Measurements from ENCODE around the gene CAPRIN2. TPM values are rescaled to one million over a fixed set of nuclear protein-coding genes. Genes with fewer than 3 reads are reported as not detected.

The CAPRIN2 gene
- polyA plus RNA-seq, 6 donors from 2014 or later, result 5.1 to 12.8 (median 10.1) TPM; not detected in 1

DNA sequence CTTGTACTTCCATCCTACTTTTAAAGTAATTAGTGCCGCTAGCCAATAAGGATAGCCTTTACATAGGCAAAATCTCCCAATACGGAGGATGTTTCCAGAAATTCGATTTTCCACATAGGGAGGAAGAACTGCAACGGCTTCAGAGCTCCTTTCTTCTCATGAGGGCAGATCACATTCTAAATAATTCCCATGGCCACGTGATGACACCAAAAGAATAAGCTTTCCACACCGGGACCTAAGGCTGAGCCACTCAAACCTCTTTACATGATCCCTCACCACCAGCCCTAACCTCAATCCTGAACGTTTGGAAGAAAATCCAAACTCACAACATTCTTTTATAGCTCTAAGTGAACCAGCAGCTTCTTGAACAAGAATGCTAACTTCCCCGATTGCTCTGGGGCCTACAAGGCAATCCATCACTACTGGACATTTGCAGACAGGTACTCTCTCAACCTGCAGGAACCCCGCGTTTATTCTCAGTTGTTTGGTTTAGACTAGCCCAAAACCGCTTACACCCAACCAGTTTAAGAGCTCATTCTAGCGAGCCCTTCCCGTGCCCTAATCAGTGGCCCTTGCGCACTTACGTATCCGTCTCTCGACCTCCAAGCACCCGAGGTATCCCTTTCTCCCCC lies 884 bp downstream of the CAPRIN2 start:
- H3K4me1 Mint-ChIP-seq, result peaks cover 24 to 43% (median 28%) of the 10 kb centered on the region in 3 donors
- H3K9me3 Mint-ChIP-seq, result no peaks in the 10 kb centered on the region
- peak overlapping the region; percentile 91 to 97 (median 94) for H3K4me3 Mint-ChIP-seq
- H3K36me3 Mint-ChIP-seq, result peaks cover 0 to 12% of the 10 kb centered on the region in 2 donors
- ATAC-seq (ENCODE audit: low read depth in 2 of 2) (no peak), DNase-seq (no peak)
- H3K27me3 Mint-ChIP-seq, result no peaks in the 10 kb centered on the region
- H3K27ac Mint-ChIP-seq, result peak overlapping the region; percentile 56 to 98 (median 90)

DNA sequence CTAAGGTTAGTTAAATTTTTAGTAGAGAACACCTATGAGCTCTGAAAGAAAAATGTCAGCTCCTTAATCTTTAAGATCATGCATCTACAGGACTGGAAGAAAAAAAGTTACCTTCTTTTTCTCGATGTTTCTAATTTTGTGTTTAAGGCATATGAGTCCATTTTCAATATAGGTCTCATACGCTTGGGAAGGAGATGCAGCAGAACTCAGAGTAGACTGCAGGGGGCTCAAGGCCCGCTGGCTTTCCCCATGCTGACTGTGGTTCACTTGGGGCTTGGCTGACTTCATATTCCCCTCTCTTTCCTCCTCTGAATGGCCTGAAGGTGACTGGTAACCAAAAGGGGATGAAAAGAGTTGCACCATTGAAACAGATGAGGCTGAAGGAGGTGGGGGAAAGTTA lies 1.5 kb downstream of the CAPRIN2 start:
- H3K9me3 Mint-ChIP-seq, result no peaks in the 10 kb centered on the region
- no peak for ATAC-seq (ENCODE audit: low read depth in 2 of 2)
- H3K27me3 Mint-ChIP-seq, result no peaks in the 10 kb centered on the region
- peak; percentile 17 for DNase-seq
- H3K27ac Mint-ChIP-seq, result peak overlapping the region in 2 of 6 donors; percentile 79 to 84
- H3K4me1 Mint-ChIP-seq, result peaks cover 26 to 46% (median 31%) of the 10 kb centered on the region in 3 donors
- H3K4me3 Mint-ChIP-seq, result peak overlapping the region; percentile 91 to 97 (median 94)
- H3K36me3 Mint-ChIP-seq, result peaks cover 0 to 14% of the 10 kb centered on the region in 2 donors

- Mint-ChIP-seq H3K36me3 (peaks cover 0 to 14% of the 10 kb centered on the region in 2 donors), H3K4me1 (peaks cover 26 to 46% (median 31%) of the 10 kb centered on the region in 3 donors), H3K27ac (peak overlapping the region in 1 of 6 donors; percentile 8), H3K4me3 (peak overlapping the region in 1 of 8 donors; percentile 91), H3K27me3 (no peaks in the 10 kb centered on the region), H3K9me3 (no peaks in the 10 kb centered on the region)
- ATAC-seq (ENCODE audit: low read depth in 2 of 2), result no peak
- DNase-seq, result no peak
These were observed 2.5 kb downstream of the CAPRIN2 start for GRCh38 chr12:30752255-30752654.

DNA sequence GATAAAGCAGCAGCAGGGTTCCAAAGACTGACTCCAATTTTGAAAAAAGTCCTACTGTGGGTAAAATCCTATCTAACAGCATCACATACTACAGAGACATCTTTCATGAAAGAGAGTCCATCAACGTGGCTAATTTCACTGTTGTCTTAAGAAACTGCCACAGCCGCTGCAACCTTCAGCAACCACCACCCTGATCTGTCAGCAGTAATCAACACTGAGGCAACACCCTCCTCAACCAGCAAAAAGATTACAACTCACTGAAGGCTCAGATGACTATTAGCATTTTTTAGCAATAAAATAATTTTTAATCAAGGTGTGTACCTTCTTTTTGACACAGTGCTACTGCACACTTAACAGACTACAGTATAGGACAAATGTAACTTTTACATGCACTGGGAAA lies 6.6 kb downstream of the CAPRIN2 start:
- Mint-ChIP-seq H3K4me1 (peaks cover 8 to 27% (median 15%) of the 10 kb centered on the region in 3 donors), H3K27me3 (no peaks in the 10 kb centered on the region), H3K27ac (no peak overlapping the region), H3K9me3 (no peaks in the 10 kb centered on the region), H3K4me3 (no peak overlapping the region), H3K36me3 (peaks cover 8 to 20% of the 10 kb centered on the region in 2 donors)
- DNase-seq, result no peak
- no peak for ATAC-seq (ENCODE audit: low read depth in 2 of 2)

DNA sequence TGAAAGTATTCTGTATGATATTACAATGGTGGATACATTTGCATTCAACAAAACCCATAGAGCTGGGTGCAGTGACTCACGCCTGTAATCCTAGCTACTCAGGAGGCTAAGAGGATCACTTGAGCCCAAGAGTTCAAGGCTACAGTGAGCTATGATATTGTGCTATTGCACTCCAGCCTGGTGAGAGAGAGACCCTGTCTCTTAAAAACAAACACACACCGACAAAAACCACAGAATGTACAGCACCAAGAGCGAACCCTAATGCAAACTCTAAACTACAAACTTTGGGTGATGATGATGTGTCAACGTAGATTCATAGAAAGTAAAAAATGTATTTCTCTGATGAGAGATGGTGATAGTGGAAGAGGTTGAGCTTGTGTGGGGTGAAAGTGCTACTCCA lies 8.6 kb downstream of the CAPRIN2 start:
- DNase-seq, result no peak
- Mint-ChIP-seq H3K9me3 (no peaks in the 10 kb centered on the region), H3K4me3 (no peak overlapping the region), H3K4me1 (peaks cover 3 to 25% (median 15%) of the 10 kb centered on the region in 3 donors), H3K36me3 (peaks cover 8 to 20% of the 10 kb centered on the region in 2 donors), H3K27me3 (no peaks in the 10 kb centered on the region), H3K27ac (peak overlapping the region in 1 of 6 donors; percentile 29)
- no peak for ATAC-seq (ENCODE audit: low read depth in 2 of 2)

DNA sequence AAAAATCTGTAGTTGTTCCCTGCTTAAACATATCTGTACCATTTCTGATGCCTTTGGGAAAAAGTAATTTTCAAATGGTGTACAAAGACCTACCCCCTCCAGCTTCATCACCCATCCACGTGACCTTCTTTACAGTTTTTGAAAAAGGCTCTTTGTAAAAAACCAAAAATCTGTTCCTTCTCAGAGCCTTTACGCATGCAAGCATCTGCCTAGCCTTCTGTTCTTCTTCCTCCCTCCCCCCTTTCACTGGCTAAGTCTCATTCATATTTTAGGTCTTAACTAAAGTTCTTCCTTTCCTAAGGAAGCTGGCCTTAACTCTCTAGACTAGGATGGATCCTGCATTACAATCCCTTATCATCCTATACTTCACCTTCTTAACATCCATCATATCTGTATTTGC lies 10.4 kb downstream of the CAPRIN2 start:
- Mint-ChIP-seq H3K9me3 (no peaks in the 10 kb centered on the region), H3K27me3 (no peaks in the 10 kb centered on the region), H3K4me3 (no peak overlapping the region), H3K36me3 (peaks cover 9 to 15% of the 10 kb centered on the region in 2 donors), H3K27ac (no peak overlapping the region), H3K4me1 (peaks cover 3 to 7% (median 7%) of the 10 kb centered on the region in 3 donors)
- ATAC-seq (ENCODE audit: low read depth in 2 of 2) (no peak), DNase-seq (no peak)

- Mint-ChIP-seq H3K27me3 (no peaks in the 10 kb centered on the region), H3K36me3 (peaks cover 17 to 34% of the 10 kb centered on the region in 2 donors), H3K27ac (no peak overlapping the region), H3K4me1 (peaks cover 0 to 3% (median 0%) of the 10 kb centered on the region in 3 donors), H3K4me3 (no peak overlapping the region), H3K9me3 (peaks cover 0 to 3% (median 0%) of the 10 kb centered on the region in 7 donors)
- DNase-seq (no peak), ATAC-seq (ENCODE audit: low read depth in 2 of 2) (no peak)
These were observed 14.5 kb downstream of the CAPRIN2 start for GRCh38 chr12:30740274-30740673.

GRCh38 chr12:30739020-30739419 lies 15.7 kb downstream of the CAPRIN2 start:
- H3K9me3 Mint-ChIP-seq, result peaks cover 0 to 3% (median 0%) of the 10 kb centered on the region in 7 donors

DNA sequence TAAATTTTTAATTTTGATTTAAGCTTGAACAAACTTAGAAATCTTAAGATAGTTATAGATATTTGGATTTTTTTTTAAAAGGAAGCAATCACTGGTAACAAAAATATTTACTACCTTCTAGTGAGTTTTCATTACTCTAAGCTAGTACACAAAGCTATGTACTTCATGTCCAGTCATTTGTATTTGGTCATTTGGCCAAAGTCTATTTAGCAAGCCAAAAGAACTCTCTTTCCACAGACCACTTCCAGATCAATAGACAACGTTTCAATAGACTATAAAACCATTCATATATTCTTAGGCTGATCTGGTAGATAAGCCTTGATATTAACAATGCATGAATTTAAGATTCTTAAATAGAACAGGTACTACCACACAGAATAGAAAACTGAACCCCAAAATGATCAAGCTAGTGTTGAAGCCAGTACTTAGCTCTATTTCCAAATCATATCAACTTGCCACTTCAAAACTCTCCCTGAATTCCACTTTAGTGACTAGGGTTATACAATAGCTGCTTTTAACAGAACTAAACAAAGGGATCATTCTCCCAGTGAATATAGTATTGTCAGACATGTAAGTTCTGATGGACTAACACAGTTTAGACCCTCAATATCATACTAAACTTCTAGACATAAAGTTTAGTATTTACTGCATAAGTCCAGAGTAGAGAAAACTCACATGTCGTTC lies 21.7 kb downstream of the CAPRIN2 start:
- peaks cover 30 to 40% of the 10 kb centered on the region in 2 donors for H3K36me3 Mint-ChIP-seq
- ATAC-seq (ENCODE audit: low read depth in 2 of 2) (no peak), DNase-seq (no peak)
- no peak overlapping the region for H3K4me3 Mint-ChIP-seq
- H3K9me3 Mint-ChIP-seq, result no peaks in the 10 kb centered on the region
- H3K27ac Mint-ChIP-seq, result no peak overlapping the region
- H3K27me3 Mint-ChIP-seq, result no peaks in the 10 kb centered on the region
- H3K4me1 Mint-ChIP-seq, result peaks cover 0 to 2% (median 0%) of the 10 kb centered on the region in 3 donors

More at GRCh38 chr12:30739020-30739419, 15.7 kb downstream of the CAPRIN2 start:
- no peaks in the 10 kb centered on the region for H3K27me3 Mint-ChIP-seq
- H3K4me3 Mint-ChIP-seq, result no peak overlapping the region
- H3K36me3 Mint-ChIP-seq, result peaks cover 26 to 36% of the 10 kb centered on the region in 2 donors
- no peak overlapping the region for H3K27ac Mint-ChIP-seq
- peaks cover 0 to 3% (median 0%) of the 10 kb centered on the region in 3 donors for H3K4me1 Mint-ChIP-seq
- ATAC-seq (ENCODE audit: low read depth in 2 of 2) (no peak), DNase-seq (no peak)

GRCh38 chr12:30730011-30730410 lies 24.7 kb downstream of the CAPRIN2 start:
- no peaks in the 10 kb centered on the region for H3K9me3 Mint-ChIP-seq
- no peak for DNase-seq
- H3K4me3 Mint-ChIP-seq, result no peak overlapping the region
- peaks cover 0 to 2% (median 0%) of the 10 kb centered on the region in 3 donors for H3K4me1 Mint-ChIP-seq
- no peak for ATAC-seq (ENCODE audit: low read depth in 2 of 2)
- no peaks in the 10 kb centered on the region for H3K27me3 Mint-ChIP-seq
- peaks cover 20 to 24% of the 10 kb centered on the region in 2 donors for H3K36me3 Mint-ChIP-seq
- no peak overlapping the region for H3K27ac Mint-ChIP-seq

GRCh38 chr12:30729547-30729946 lies 25.2 kb downstream of the CAPRIN2 start:
- H3K27me3 Mint-ChIP-seq, result no peaks in the 10 kb centered on the region
- peaks cover 0 to 2% (median 0%) of the 10 kb centered on the region in 3 donors for H3K4me1 Mint-ChIP-seq
- DNase-seq, result no peak
- no peak overlapping the region for H3K4me3 Mint-ChIP-seq
- H3K36me3 Mint-ChIP-seq, result peaks cover 20% of the 10 kb centered on the region in 2 donors
- no peaks in the 10 kb centered on the region for H3K9me3 Mint-ChIP-seq
- H3K27ac Mint-ChIP-seq, result peak overlapping the region in 1 of 6 donors; percentile 82
- ATAC-seq (ENCODE audit: low read depth in 2 of 2), result no peak

GRCh38 chr12:30726647-30727046 lies 28.1 kb downstream of the CAPRIN2 start:
- Mint-ChIP-seq H3K4me1 (peaks cover 0 to 2% (median 0%) of the 10 kb centered on the region in 3 donors), H3K4me3 (no peak overlapping the region), H3K27me3 (no peaks in the 10 kb centered on the region), H3K27ac (no peak overlapping the region), H3K36me3 (peaks cover 18% of the 10 kb centered on the region in 2 donors), H3K9me3 (no peaks in the 10 kb centered on the region)
- ATAC-seq (ENCODE audit: low read depth in 2 of 2), result no peak
- no peak for DNase-seq

DNA sequence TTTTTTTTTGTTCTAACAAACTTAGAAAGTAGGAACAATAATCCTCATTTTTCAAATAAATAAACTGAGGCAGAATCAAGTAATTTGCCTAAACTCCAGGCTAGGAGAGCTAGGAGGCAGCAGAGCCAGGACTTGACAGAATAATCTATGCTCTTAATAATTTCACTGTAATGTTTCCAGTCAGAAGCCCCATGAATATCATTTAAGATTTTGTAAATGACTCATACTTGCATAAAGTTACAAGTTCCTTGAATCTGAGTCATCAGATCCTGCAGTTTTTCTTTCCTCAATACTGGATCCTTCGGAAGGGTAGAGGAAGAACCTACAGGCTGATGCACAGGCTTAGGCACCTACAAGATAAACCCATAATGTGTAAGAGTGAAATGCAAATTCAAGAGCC lies 29.0 kb downstream of the CAPRIN2 start:
- Mint-ChIP-seq H3K4me1 (peaks cover 0 to 2% (median 0%) of the 10 kb centered on the region in 3 donors), H3K36me3 (peaks cover 22 to 26% of the 10 kb centered on the region in 2 donors), H3K4me3 (no peak overlapping the region)

GRCh38 chr12:30719060-30719459 lies 35.7 kb downstream of the CAPRIN2 start:
- no peaks in the 10 kb centered on the region for H3K4me1 Mint-ChIP-seq
- H3K36me3 Mint-ChIP-seq, result peaks cover 20 to 26% of the 10 kb centered on the region in 2 donors
- ATAC-seq (ENCODE audit: low read depth in 2 of 2), result no peak

More for the DNA sequence above, 29.0 kb downstream of the CAPRIN2 start:
- DNase-seq (no peak), ATAC-seq (ENCODE audit: low read depth in 2 of 2) (no peak)
- no peak overlapping the region for H3K27ac Mint-ChIP-seq
- no peaks in the 10 kb centered on the region for H3K9me3 Mint-ChIP-seq
- H3K27me3 Mint-ChIP-seq, result no peaks in the 10 kb centered on the region

More at GRCh38 chr12:30719060-30719459, 35.7 kb downstream of the CAPRIN2 start:
- DNase-seq, result no peak
- Mint-ChIP-seq H3K9me3 (no peaks in the 10 kb centered on the region), H3K27ac (peak overlapping the region in 1 of 6 donors; percentile 38), H3K4me3 (no peak overlapping the region), H3K27me3 (no peaks in the 10 kb centered on the region)
